HepG2 (cell line): Measurements from ENCODE around the gene MYOM1. TPM values are rescaled to one million over a fixed set of nuclear protein-coding genes. Genes with fewer than 3 reads are reported as not detected.
A peak's percentile ranks its signal among the peaks of the same experiment; 100 is the strongest.

ENCODE experiments used
- ARNT2 ChIP-seq: sonication (generic); formaldehyde crosslinking; IDR thresholded peaks from 2 replicates; pipeline ENCODE4 v1.8.0; 2022; ENCODE audit warnings: mild to moderate bottlenecking, low read depth, missing genetic modification reagents, moderate library complexity
- BRCA1 ChIP-seq: sonication (generic); formaldehyde crosslinking; IDR thresholded peaks from 2 replicates; pipeline ENCODE4 v1.4.0; 2020; ENCODE audit warnings: missing genetic modification reagents
- ISL2 ChIP-seq: sonication (generic); formaldehyde crosslinking; IDR thresholded peaks from 2 replicates; pipeline ENCODE4 v1.5.0; 2020; ENCODE audit warnings: missing genetic modification reagents
- KDM3A ChIP-seq: IDR thresholded peaks from 2 replicates; pipeline ENCODE4 v1.6.1; 2018; ENCODE audit warnings: low read depth, missing compliant biosample characterization
- KLF16 ChIP-seq, 2 experiments: sonication (generic) in 1 of 2; formaldehyde crosslinking in 1 of 2; IDR thresholded peaks; 2 replicates each; pipeline versions ENCODE4 v1.6.1 to v1.8.0; 2016 to 2023; ENCODE audit warnings: missing genetic modification reagents in 2 of 2, missing compliant biosample characterization in 1 of 2
- RELA ChIP-seq: sonication (generic); formaldehyde crosslinking; IDR thresholded peaks from 2 replicates; pipeline ENCODE4 v1.4.0; 2020; ENCODE audit warnings: missing genetic modification reagents
- SALL1 ChIP-seq: sonication (generic); formaldehyde crosslinking; IDR thresholded peaks from 2 replicates; pipeline ENCODE4 v1.8.0; 2022; ENCODE audit warnings: mild to moderate bottlenecking, missing genetic modification reagents
- STAT6 ChIP-seq: sonication (generic); formaldehyde crosslinking; IDR thresholded peaks from 2 replicates; pipeline ENCODE4 v1.4.0; 2020; ENCODE audit warnings: missing genetic modification reagents, mild to moderate bottlenecking, borderline replicate concordance
- ZBTB38 ChIP-seq: sonication (generic); formaldehyde crosslinking; IDR thresholded peaks from 2 replicates; pipeline ENCODE4 v1.5.1; 2020; ENCODE audit warnings: mild to moderate bottlenecking, missing genetic modification reagents
- ZBTB4 ChIP-seq: sonication (generic); formaldehyde crosslinking; IDR thresholded peaks from 2 replicates; pipeline ENCODE4 v1.4.0; 2020; ENCODE audit warnings: missing genetic modification reagents, mild to moderate bottlenecking, borderline replicate concordance
- ZNF775 ChIP-seq: sonication (generic); formaldehyde crosslinking; IDR thresholded peaks from 2 replicates; pipeline ENCODE4 v1.4.0; 2020; ENCODE audit warnings: missing genetic modification reagents, mild to moderate bottlenecking, moderate library complexity, borderline replicate concordance
- ZNF780A ChIP-seq: sonication (generic); formaldehyde crosslinking; IDR thresholded peaks from 2 replicates; pipeline ENCODE4 v1.8.0; 2022; ENCODE audit warnings: mild to moderate bottlenecking, missing genetic modification reagents, moderate library complexity
- polyA plus RNA-seq, 8 experiments: library from polyadenylated mRNA; depleted of rRNA in 3 of 8; stranded (reverse) in 7 of 8; unstranded in 1 of 8; fragments of >200 nt; fragmentation: Illumina TruSeq in 4 of 8; extraction: Trizol in 4 of 8; gene quantifications; 2 replicates each; pipeline versions ENCODE4 v1.2.1 to v1.2.3, GENCODE V29; 2011 to 2016; ENCODE audit warnings: low read depth in 4 of 8, missing spikeins in 1 of 8, mixed read lengths in 1 of 8; ENCODE audit not compliant: insufficient read depth in 1 of 8
- total RNA-seq, 5 experiments: library from RNA; depleted of rRNA; stranded (reverse); fragments of >200 nt; fragmentation: Illumina TruSeq; extraction: Trizol; gene quantifications; 2 replicates each; pipeline ENCODE4 v1.2.3, GENCODE V29; 2016; ENCODE audit warnings: low read depth in 1 of 5
- TF ChIP-seq, protein P1 (sequence below): sonication (generic); formaldehyde crosslinking; IDR thresholded peaks from 2 replicates; pipeline ENCODE4 v1.4.0; 2020; ENCODE audit warnings: mild to moderate bottlenecking, missing genetic modification reagents, borderline replicate concordance
- TF ChIP-seq, protein P2 (sequence below): sonication (generic); formaldehyde crosslinking; conservative IDR thresholded peaks from 2 replicates; pipeline ENCODE4 v1.8.0; 2022; ENCODE audit warnings: low read depth, missing genetic modification reagents
- TF ChIP-seq, protein P3 (sequence below): sonication (generic); formaldehyde crosslinking; IDR thresholded peaks from 2 replicates; pipeline ENCODE4 v1.8.1; 2023; ENCODE audit warnings: mild to moderate bottlenecking, missing genetic modification reagents, borderline replicate concordance

The MYOM1 gene
- total and polyA plus RNA-seq, 2 of the 13 experiments (the other 11 are each of a cell fraction or from before 2014, with no cell fraction given): 0.46 to 0.98 TPM

DNA sequence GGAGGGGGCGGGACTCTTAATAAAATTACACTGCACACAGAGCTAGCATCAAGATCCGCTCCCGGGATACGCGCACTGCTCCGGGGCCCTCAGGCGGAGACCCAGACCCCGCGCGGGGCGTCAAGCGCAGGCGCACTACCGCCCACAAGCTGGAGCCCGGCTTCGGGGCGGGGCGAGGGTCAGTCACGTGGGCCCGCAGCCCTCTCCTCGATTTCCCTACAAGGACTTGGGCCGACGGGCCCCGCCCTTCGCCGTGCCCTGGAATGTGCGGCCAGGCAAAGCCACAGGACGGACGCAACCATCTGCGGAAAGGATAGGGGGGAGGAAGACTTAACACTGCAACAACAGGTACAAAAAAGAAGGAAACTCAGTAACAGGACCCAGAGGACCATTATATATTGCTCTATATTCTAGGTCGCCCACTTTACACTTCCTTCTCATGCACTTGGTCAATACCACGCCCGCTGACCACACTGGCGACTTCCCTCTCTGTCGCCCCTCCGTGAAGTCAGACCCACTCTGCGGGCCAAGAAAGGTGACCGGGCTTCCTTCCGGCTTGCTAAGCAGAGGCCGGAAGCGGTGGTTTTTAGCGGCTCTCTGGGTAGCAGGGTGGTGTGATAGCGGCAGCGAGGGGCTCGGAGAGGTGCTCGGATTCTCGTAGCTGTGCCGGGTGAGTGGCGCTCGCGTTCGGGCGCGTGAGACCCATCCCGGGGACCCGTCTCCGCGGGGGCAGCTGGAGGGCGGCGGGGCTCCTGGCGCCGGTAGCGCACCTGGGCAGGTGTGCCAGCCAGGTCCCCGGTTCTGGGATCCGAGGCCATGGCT lies 27.7 kb upstream of the MYOM1 start, which contains the start of gene MYL12A (continued):
- TF ChIP-seq STAT6 (CRISPR knock-in tag) (peak; percentile 32; the same call in 1 of the 2 replicates), ARNT2 (CRISPR knock-in tag) (peak; percentile 24; the same call in 1 of the 2 replicates), ISL2 (CRISPR knock-in tag) (0 out of 2 replicates have a peak, but pooled peaks have one; percentile 23), RELA (no peak), KDM3A (CRISPR knock-in tag) (no peak), BRCA1 (CRISPR knock-in tag) (no peak; the same call in 1 of the 2 replicates), ZNF780A (no peak), ZNF775 (no peak; the same call in 1 of the 2 replicates), ZBTB38 (CRISPR knock-in tag) (no peak; the same call in 1 of the 2 replicates), KLF16 (CRISPR knock-in tag; IDR thresholded peaks at IDR 0.05) (peak in 1 of 2 experiments; percentile 87; a peak in 2 of 4 replicates), ZBTB4 (CRISPR knock-in tag) (peak; percentile 42; the same call in 1 of the 2 replicates), SALL1 (CRISPR knock-in tag) (peak; percentile 64)
- TF ChIP-seq, protein P1, sequence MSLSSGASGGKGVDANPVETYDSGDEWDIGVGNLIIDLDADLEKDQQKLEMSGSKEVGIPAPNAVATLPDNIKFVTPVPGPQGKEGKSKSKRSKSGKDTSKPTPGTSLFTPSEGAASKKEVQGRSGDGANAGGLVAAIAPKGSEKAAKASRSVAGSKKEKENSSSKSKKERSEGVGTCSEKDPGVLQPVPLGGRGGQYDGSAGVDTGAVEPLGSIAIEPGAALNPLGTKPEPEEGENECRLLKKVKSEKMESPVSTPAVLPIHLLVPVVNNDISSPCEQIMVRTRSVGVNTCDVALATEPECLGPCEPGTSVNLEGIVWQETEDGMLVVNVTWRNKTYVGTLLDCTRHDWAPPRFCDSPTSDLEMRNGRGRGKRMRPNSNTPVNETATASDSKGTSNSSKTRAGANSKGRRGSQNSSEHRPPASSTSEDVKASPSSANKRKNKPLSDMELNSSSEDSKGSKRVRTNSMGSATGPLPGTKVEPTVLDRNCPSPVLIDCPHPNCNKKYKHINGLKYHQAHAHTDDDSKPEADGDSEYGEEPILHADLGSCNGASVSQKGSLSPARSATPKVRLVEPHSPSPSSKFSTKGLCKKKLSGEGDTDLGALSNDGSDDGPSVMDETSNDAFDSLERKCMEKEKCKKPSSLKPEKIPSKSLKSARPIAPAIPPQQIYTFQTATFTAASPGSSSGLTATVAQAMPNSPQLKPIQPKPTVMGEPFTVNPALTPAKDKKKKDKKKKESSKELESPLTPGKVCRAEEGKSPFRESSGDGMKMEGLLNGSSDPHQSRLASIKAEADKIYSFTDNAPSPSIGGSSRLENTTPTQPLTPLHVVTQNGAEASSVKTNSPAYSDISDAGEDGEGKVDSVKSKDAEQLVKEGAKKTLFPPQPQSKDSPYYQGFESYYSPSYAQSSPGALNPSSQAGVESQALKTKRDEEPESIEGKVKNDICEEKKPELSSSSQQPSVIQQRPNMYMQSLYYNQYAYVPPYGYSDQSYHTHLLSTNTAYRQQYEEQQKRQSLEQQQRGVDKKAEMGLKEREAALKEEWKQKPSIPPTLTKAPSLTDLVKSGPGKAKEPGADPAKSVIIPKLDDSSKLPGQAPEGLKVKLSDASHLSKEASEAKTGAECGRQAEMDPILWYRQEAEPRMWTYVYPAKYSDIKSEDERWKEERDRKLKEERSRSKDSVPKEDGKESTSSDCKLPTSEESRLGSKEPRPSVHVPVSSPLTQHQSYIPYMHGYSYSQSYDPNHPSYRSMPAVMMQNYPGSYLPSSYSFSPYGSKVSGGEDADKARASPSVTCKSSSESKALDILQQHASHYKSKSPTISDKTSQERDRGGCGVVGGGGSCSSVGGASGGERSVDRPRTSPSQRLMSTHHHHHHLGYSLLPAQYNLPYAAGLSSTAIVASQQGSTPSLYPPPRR: no peak
- TF ChIP-seq, protein P2, sequence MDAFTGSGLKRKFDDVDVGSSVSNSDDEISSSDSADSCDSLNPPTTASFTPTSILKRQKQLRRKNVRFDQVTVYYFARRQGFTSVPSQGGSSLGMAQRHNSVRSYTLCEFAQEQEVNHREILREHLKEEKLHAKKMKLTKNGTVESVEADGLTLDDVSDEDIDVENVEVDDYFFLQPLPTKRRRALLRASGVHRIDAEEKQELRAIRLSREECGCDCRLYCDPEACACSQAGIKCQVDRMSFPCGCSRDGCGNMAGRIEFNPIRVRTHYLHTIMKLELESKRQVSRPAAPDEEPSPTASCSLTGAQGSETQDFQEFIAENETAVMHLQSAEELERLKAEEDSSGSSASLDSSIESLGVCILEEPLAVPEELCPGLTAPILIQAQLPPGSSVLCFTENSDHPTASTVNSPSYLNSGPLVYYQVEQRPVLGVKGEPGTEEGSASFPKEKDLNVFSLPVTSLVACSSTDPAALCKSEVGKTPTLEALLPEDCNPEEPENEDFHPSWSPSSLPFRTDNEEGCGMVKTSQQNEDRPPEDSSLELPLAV (CRISPR knock-in tag): no peak
- TF ChIP-seq, protein P3, sequence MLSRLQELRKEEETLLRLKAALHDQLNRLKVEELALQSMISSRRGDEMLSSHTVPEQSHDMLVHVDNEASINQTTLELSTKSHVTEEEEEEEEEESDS: peak; percentile 79; the same call in 1 of the 2 replicates
